GM21360 (cell line): ENCODE data around the gene FUNDC1.

Experiments used
- ATAC-seq: cut with Tn5 transposase; IDR thresholded peaks from one replicate; pipeline ENCODE4 v1.9.1; 2021; ENCODE audit warnings: mild to moderate bottlenecking, moderate library complexity; ENCODE audit not compliant: unreplicated experiment

Gene FUNDC1

DNA sequence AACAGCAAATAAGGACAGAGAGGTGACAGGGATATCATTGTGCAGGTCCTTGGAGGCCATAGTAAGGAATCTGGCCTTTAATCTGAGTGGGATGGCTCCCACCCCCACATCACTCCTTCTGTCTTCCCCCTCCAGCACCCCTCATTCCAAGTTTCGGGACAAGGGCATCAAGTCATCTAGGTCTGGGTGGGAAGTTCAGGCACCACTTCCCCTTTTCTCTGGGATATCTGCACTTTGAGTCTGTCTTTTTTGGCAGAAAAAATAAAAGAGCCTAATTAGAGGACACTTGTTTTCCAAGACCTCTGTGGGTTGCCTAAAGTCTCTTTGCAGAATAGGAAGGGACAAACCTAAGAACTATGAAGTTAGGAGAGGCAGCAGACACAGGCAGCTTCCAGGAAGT is 60.1 kb downstream of the FUNDC1 start:
- ATAC-seq: no peak

DNA sequence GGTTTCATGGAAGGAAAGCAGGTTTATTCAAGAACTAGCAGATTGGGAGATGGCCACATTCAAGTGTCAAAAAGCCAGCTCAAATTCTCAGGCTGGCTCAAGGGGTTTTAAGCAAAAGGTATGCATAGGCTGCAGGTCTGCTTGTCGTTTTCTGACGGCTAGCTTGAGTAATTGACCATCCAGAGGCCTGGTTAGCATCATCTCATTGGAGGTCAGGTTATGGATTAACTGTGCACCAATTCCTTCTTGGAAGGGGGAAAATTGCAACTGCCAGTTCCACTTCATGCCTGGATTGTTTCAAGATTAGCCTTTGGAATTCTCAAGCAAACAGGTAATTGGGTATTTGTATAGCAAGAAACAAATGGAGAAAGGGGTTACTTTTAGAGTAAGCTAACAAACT is 62.1 kb downstream of the FUNDC1 start:
- no peak for ATAC-seq

GRCh38 chrX:44474410-44474809 is 68.2 kb downstream of the FUNDC1 start:
- ATAC-seq: no peak
